GM19397 (cell line): Measurements from ENCODE around the gene IP6K1.
"Not testable (repeated sequence)": the region's sequence is repeated elsewhere in the genome, so short reads cannot be mapped to it uniquely, and the experiment has no call there.

Source experiments
- ATAC-seq: cut with Tn5 transposase; IDR thresholded peaks from one replicate; pipeline ENCODE4 v1.9.1; 2021; ENCODE audit warnings: mild to moderate bottlenecking, moderate library complexity; ENCODE audit not compliant: unreplicated experiment

IP6K1 gene

DNA sequence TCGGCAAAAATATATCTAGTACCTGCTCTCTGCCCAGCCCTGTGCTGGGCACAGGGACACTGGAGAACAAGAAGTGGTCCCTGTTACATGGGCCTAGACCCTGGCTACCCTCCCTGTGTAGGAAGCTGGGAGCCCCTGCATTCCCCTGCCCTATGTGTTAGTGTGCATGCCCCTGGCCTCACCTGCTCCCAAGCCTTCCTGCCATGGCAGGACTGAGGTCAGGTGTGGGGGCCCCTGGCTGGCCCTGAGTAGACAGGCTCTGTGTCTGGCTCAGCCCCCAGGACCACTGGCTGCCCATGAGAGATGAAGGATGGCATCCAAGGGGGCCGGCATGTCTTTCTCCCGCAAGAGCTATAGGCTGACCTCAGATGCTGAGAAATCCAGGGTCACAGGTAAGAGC lies 95.5 kb downstream of the IP6K1 start:
- ATAC-seq = not testable (repeated sequence)

DNA sequence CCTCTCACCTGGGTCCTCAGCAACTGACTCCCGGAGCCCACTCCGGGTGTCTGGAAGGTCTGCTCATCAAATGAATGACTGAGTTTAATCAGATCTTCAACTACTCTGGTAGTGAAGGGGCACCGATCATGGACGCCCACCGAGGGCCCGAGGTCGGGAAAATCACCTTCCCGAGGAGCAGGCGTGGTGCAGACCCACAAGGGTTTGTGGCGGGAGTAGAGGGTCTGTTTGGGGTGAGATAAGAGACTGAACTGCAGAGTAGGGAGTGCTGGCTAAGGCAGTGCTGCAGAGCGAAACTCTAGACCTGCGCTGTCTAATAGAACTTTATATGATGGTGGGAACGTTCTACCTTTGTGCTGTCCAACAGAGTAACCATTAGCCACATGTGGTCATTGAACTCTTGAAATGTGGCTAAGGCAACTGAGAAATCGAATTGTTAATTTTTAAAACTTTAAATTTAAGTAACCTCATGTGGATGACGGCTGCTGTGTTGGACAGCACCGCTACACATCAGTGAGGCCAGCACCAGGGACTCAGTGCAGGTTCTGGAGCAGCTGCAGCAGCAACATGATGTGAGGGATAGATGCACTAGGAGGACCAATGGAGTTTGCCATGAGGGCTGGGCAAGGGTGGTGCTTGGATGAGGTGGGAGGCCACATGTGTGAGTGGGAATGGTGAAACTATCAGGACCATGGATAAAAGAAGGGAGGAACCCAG lies 96.3 kb downstream of the IP6K1 start:
- not testable (repeated sequence) for ATAC-seq

GRCh38 chr3:49689046-49689907 lies 97.1 kb downstream of the IP6K1 start, which contains the start of the genes MST1 and RNF123:
Gene MST1 (minus strand): TSS chr3:49689474. CDS start chr3:49688691, 783 bp downstream.
Gene RNF123 (plus strand): TSS chr3:49689557. CDS start chr3:49691166, 1,609 bp downstream.
- peak; percentile 68 for ATAC-seq

GRCh38 chr3:49688338-49689045 lies 97.8 kb downstream of the IP6K1 start:
- peak; percentile 3 for ATAC-seq

- ATAC-seq = not testable (repeated sequence)
Measured at GRCh38 chr3:49687424-49687795, 98.9 kb downstream of the IP6K1 start.

DNA sequence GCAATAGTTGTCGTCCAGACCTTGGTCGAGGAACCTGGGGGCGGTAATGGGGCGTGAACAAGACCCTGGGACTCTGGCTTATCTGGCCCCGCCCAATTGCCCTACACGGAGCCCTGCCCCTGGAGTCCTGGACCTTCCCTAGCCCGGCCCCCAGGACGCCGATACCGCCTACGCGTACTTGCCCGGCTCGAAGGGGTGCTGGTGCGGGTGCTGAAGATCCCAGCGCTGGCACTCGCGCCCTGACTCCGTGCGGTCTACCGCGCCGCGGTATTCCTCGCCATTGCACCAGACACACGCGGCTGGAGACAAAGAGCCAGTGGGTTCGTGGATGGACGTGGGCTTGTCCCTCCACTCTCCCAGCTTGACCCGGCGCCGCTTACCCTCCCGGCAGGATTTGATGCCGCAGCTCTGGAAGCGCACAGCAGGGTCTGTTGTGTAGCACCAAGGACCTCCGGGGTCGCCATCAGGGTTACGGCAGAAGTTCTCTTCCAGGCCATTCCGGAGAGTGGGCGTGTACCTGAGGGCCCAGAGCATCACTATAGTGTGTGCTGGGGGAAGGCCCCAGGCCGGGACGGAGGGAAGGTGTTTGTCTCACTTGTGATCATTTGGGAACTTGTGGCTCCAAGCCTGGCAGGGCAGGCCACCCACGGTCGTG lies 99.4 kb downstream of the IP6K1 start:
- ATAC-seq = not testable (repeated sequence)

- not testable (repeated sequence) for ATAC-seq
Measured at GRCh38 chr3:49686346-49686745, 100.0 kb downstream of the IP6K1 start.

DNA sequence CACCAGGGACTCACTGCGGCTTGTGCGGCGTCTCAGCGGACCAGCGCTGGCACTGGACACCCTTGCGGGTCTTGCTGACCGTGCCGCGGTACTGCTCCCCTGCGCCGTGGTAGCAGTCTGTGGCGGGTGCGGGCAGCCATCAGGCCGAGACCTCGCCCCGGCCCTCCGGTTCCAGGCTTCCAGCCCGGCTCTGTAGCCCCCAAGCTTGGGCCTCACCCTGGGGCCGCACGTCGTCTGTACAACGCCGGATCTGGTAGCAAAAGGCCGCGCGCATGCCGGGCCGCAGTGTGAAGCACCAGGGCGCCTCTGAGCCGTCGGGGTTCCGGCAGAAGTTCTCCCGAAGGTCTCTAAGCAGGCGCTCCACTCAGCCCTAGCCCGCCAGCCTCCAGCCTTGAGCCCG lies 100.5 kb downstream of the IP6K1 start:
- not testable (repeated sequence) for ATAC-seq

GRCh38 chr3:49685103-49685502 lies 101.2 kb downstream of the IP6K1 start:
- ATAC-seq = not testable (repeated sequence)

GRCh38 chr3:49684453-49684852 lies 101.9 kb downstream of the IP6K1 start:
- not testable (repeated sequence) for ATAC-seq

- ATAC-seq = no peak
Measured at GRCh38 chr3:49683162-49683561, 103.2 kb downstream of the IP6K1 start.

- ATAC-seq = no peak
Measured at GRCh38 chr3:49681543-49681942, 104.8 kb downstream of the IP6K1 start.

DNA sequence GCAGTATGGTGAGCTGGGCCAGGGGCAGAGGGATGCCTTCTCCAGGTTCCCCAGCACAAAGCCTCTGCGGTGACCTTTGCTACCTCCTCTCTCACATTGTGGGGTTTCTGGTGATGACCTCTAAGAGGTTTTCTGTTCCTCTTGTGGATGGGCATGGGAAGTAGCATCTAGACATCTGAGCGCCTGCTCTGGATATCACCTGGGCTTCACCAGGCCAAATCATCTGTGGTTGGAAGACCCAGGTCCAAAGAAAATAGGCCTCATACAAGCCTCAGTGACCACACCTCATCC lies 105.2 kb downstream of the IP6K1 start:
- ATAC-seq = no peak

- no peak for ATAC-seq
Measured at GRCh38 chr3:49680493-49681231, 105.7 kb downstream of the IP6K1 start.

- ATAC-seq = no peak
Measured at GRCh38 chr3:49675912-49676311, 110.4 kb downstream of the IP6K1 start.

GRCh38 chr3:49674497-49674983 lies 111.8 kb downstream of the IP6K1 start:
- ATAC-seq = no peak
